ENCODE measurements around the gene PRPF31. TPM values are rescaled to one million over a fixed set of nuclear protein-coding genes. Genes with fewer than 3 reads are reported as not detected.

PRPF31 gene
- 48.8 and 54.8 TPM in 2 replicates for total RNA-seq

GRCh38 chr19:54115109-54116063 lies at the start of gene PRPF31, which contains the start of gene TFPT:
PRPF31 (plus strand) TSS chr19:54115754; CDS start chr19:54118279, 2,525 bp downstream.
TFPT (minus strand) TSS chr19:54115657; CDS start chr19:54115269, 388 bp downstream.

DNA sequence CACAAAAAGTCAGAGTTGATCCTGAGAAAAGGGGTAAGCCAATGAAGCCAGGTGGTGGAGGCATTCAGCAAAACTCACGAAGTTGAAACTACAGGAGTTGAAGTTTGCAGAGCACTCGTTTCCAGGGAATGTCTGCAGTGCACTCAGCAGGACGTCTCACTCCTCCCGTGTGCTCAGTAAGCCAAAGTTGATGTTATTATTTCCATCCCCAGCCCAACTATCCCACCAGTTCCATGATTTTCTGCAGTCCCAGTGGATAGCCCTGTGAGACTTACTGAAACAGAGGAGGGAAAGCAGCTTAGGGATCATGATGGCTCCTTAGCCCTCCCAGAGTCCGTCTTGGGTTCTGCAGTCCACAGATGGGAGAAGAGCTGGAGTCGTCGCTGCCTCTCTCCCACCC lies 34.5 kb upstream of the PRPF31 start, which contains the start of gene TARM1:
Gene TARM1, minus strand, starts transcription at position 334 of the 400 bp plus-strand sequence. Its CDS starts 25 bp downstream, at position 309.

GRCh38 chr19:54100561-54100960 lies 15.0 kb upstream of the PRPF31 start, which contains the start of gene OSCAR:
OSCAR (minus strand) TSS chr19:54100803; CDS start chr19:54100792, 11 bp downstream.

DNA sequence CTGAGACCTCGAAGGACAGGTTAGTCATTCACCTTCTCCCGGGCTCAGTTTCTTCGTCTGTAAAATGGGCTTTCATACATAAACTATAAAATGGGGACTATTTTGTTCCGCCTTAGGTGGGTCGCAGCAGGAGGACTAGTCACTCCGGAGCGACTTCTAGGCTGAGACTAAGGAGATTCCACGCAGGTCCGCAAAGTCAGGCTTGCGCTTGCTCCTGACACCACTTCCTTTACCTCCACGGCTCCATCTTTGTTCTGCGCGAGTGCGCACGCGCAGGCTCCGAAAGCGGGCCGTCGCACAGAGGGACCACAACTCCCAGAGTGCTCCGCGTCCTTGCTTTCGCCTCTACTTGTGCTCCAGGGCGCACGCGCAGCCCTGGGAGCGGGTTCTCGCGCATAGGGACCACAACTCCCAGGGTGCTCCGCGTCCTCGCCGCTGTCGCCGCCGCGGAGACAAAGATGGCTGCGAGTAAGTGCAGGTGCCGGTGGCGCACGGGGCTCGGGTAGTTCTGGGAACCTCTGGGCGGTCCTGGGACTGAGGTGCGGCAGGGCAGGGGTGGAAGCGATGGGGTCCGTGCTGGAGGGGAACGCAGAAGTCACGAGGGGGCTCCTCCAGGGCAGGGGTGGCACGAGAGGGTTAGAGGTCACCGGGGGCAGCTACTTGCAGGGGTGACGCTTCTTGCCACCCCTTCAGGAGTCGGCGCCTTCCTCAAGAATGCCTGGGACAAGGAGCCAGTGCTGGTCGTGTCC lies 13.0 kb upstream of the PRPF31 start, which contains the start of gene NDUFA3:
Gene NDUFA3, plus strand, starts transcription at position 435 of the 749 bp plus-strand sequence. Its CDS starts 24 bp downstream, at position 459.

GRCh38 chr19:54137699-54138488 lies 22.3 kb downstream of the PRPF31 start, which contains the start of gene CNOT3:
CNOT3 (plus strand) TSS chr19:54137762; CDS start chr19:54142979, 5,217 bp downstream.

DNA sequence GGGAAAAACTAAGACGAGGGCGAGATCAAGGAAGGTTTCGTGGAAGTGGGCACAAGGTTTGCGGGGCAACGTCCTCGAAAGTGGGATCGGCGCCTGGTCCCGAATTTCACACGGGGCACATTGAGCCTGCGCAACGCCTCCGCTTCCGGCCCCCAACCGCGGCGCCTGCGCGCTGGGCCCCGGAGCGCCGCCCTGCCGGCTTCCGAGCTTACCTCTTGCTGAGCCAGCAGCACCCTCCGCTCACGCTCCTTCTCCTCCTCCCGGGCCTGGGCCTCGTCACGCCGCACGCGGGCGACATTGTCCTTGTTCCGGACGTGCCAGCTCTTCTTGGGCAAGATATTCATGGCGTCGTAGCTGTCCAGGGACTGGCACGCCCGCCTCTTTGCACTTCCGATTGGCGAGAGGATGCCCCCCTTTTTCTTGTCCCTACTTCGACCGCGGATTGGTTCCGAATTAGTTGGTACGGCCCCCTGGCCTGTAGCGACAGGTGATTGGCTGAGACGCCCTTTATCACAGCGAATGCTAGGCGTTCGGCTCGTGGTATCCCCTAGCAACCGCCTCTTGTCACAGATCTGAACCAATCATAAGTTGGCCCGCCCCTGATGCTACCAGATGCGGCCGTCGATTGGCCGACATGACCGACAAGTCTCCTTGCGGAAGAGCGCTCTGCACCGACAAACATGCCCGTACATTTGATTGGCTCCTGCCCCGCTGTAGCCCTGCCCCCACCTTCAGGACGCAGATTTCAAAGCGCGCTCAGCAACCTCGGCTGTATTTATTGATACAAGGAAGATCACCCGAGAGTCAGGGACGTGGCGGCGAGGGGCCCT lies 44.0 kb downstream of the PRPF31 start, which contains the start of gene LENG1:
Gene LENG1, minus strand, starts transcription at position 370 of the 830 bp plus-strand sequence. Its CDS starts 26 bp downstream, at position 344.

GRCh38 chr19:54172471-54173358 lies 57.2 kb downstream of the PRPF31 start, which contains the start of gene TMC4:
TMC4 (minus strand) TSS chr19:54173160; CDS start chr19:54173117, 43 bp downstream.

Other genes starting within 250 kb of the PRPF31 start
- 6.0 and 11.6 TPM in 2 replicates for gene MYADM, start 247.9 kb upstream of the PRPF31 start, total RNA-seq
- gene PRKCG, start 233.6 kb upstream of the PRPF31 start, total RNA-seq: not detected in 2 replicates
- gene CACNG7, start 206.5 kb upstream of the PRPF31 start, total RNA-seq: not detected in 2 replicates
- gene CACNG8, start 152.8 kb upstream of the PRPF31 start, total RNA-seq: under 0.01 and 0.17 TPM in 2 replicates
- gene CACNG6, start 124.1 kb upstream of the PRPF31 start, total RNA-seq: 0.54 and 0.69 TPM in 2 replicates
- not detected in 2 replicates for gene VSTM1, start 51.9 kb upstream of the PRPF31 start, total RNA-seq
- gene TARM1, start 34.4 kb upstream of the PRPF31 start, total RNA-seq: not detected in 2 replicates
- not detected in 2 replicates for gene OSCAR, start 15.0 kb upstream of the PRPF31 start, total RNA-seq
- 14.5 and 18.1 TPM in 2 replicates for gene NDUFA3, start 12.9 kb upstream of the PRPF31 start, total RNA-seq
- 18.8 and 21.1 TPM in 2 replicates for gene TFPT, start 97 bp upstream of the PRPF31 start, total RNA-seq
- 5.7 and 9.2 TPM in 2 replicates for gene CNOT3, start 22.0 kb downstream of the PRPF31 start, total RNA-seq
- gene LENG1, start 44.0 kb downstream of the PRPF31 start, total RNA-seq: 4.9 and 5.7 TPM in 2 replicates
- gene TMC4, start 57.4 kb downstream of the PRPF31 start, total RNA-seq: 0.34 and 0.54 TPM in 2 replicates
- gene MBOAT7, start 73.8 kb downstream of the PRPF31 start, total RNA-seq: 6.6 and 8.7 TPM in 2 replicates
- gene TSEN34, start 75.6 kb downstream of the PRPF31 start, total RNA-seq: 40.1 and 41.5 TPM in 2 replicates
- 3,120 and 3,598 TPM in 2 replicates for gene RPS9, start 85.1 kb downstream of the PRPF31 start, total RNA-seq
- not detected in 2 replicates for gene LILRB3, start 107.3 kb downstream of the PRPF31 start, total RNA-seq
- gene LILRA6, start 127.0 kb downstream of the PRPF31 start, total RNA-seq: not detected in 2 replicates
- gene LILRB5, start 141.5 kb downstream of the PRPF31 start, total RNA-seq: not detected in 2 replicates
- gene LILRB2, start 165.4 kb downstream of the PRPF31 start, total RNA-seq: not detected in 2 replicates
- not detected in 2 replicates for gene LILRA5, start 197.4 kb downstream of the PRPF31 start, total RNA-seq
- gene LILRA4, start 223.4 kb downstream of the PRPF31 start, total RNA-seq: not detected in 2 replicates
- not detected in 2 replicates for gene LAIR1, start 249.2 kb downstream of the PRPF31 start, total RNA-seq

Data from dermis lymphatic vessel endothelial cell (primary cell).